Transverse colon (tissue), 4 donors: ENCODE results near the gene ITGBL1.

Source experiments
- EP300 ChIP-seq: sonication (generic); formaldehyde crosslinking; IDR thresholded peaks from one replicate; pipeline ENCODE4 v1.6.1; 2017; ENCODE audit warnings: antibody characterized with exemption, low read depth
- POLR2AphosphoS5 ChIP-seq, 3 donors: sonication (generic); formaldehyde crosslinking; IDR thresholded peaks; one replicate each; pipeline ENCODE4 v1.6.1; 2016; ENCODE audit warnings: antibody characterized with exemption in 3 of 3
- TF ChIP-seq, protein P1 (sequence below), 5 experiments: fragments of 200-600 bp in 3 of 5; fragments of 450-650 bp in 2 of 5; sonication (generic) in 3 of 5; IDR thresholded peaks; 1 replicate in 2 of 5; 2 replicates in 3 of 5; pipeline ENCODE4 v1.5.1; 2016 to 2017; ENCODE audit warnings: antibody characterized with exemption in 5 of 5, inconsistent platforms in 3 of 5, mild to moderate bottlenecking in 2 of 5, moderate library complexity in 1 of 5

DNA sequence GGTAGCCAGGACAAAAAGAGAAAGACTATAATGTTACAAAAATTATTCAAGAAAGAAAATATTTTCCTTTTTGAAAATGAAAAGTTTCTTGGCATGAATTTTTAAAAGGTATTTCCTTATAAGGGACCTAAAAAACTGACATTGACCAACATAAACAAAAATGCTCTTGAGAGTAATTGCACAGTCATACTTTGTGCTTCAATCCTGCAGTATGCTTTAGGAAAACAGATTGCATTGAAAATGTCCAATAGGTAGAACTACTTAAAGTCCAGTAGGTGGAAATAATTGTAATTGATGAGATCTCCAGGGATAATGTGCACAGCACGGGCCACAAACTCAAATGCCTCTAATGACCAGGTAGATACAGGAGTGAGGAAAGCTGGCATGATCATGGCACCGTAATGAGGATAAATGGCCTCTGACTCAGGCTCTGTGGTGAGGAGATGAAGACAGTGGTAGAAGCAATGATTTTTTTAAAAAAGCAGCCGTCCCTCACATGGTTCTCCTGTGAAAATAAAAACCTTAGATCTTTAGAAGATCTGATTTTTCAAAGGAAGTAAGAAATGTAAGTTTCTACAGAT, 278.0 kb downstream of the ITGBL1 start:
- TF ChIP-seq, protein P1, sequence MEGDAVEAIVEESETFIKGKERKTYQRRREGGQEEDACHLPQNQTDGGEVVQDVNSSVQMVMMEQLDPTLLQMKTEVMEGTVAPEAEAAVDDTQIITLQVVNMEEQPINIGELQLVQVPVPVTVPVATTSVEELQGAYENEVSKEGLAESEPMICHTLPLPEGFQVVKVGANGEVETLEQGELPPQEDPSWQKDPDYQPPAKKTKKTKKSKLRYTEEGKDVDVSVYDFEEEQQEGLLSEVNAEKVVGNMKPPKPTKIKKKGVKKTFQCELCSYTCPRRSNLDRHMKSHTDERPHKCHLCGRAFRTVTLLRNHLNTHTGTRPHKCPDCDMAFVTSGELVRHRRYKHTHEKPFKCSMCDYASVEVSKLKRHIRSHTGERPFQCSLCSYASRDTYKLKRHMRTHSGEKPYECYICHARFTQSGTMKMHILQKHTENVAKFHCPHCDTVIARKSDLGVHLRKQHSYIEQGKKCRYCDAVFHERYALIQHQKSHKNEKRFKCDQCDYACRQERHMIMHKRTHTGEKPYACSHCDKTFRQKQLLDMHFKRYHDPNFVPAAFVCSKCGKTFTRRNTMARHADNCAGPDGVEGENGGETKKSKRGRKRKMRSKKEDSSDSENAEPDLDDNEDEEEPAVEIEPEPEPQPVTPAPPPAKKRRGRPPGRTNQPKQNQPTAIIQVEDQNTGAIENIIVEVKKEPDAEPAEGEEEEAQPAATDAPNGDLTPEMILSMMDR (IDR thresholded peaks at IDR 0.05) = no peak
- TF ChIP-seq EP300 (no peak), POLR2AphosphoS5 (IDR thresholded peaks at IDR 0.05) (no peak)
